Measurements from ENCODE around the gene TNFRSF14.

Gene TNFRSF14

GRCh38 chr1:2604156-2604843 is 48.1 kb downstream of the TNFRSF14 start:
- DNase-seq: no peak

GRCh38 chr1:2604844-2605508 is 48.8 kb downstream of the TNFRSF14 start:
- no peak for DNase-seq

GRCh38 chr1:2605509-2606395 is 49.6 kb downstream of the TNFRSF14 start:
- no peak for DNase-seq

- DNase-seq: no peak
Observed at GRCh38 chr1:2606396-2606880, 50.3 kb downstream of the TNFRSF14 start.

GRCh38 chr1:2606881-2607621 is 50.9 kb downstream of the TNFRSF14 start:
- no peak for DNase-seq

- no peak for DNase-seq
Observed at GRCh38 chr1:2607641-2608091, 51.5 kb downstream of the TNFRSF14 start.

- DNase-seq: no peak
Observed at GRCh38 chr1:2609319-2610035, 53.3 kb downstream of the TNFRSF14 start.

- DNase-seq: no peak
Observed at GRCh38 chr1:2610036-2610959, 54.1 kb downstream of the TNFRSF14 start.

- peak; percentile 7 to 26 for DNase-seq
Observed at GRCh38 chr1:2611031-2611501, 54.9 kb downstream of the TNFRSF14 start.

- DNase-seq: no peak
Observed at GRCh38 chr1:2611621-2612437, 55.7 kb downstream of the TNFRSF14 start.

- DNase-seq: no peak
Observed at GRCh38 chr1:2612591-2613365, 56.6 kb downstream of the TNFRSF14 start.

All from inflammatory macrophage treated with lipopolysaccharide for 1 hour (primary cell).